Measurements from ENCODE around the gene ZNF79. TPM values are rescaled to one million over a fixed set of nuclear protein-coding genes. Genes with fewer than 3 reads are reported as not detected.

Gene ZNF79
- total and polyA plus RNA-seq, 2 experiments from 2014 or later: 2.2 to 6.3 TPM

- no peaks in the 10 kb centered on the region for H3K36me3 ChIP-seq (ENCODE audit: insufficient read depth)
- H3K27ac ChIP-seq (ENCODE audit: low read depth): no peak overlapping the region
- no peaks in the 10 kb centered on the region for H3K4me1 ChIP-seq (ENCODE audit: insufficient read depth)
- no peak overlapping the region for H3K4me2 ChIP-seq
- no peak overlapping the region for H3K4me3 Mint-ChIP-seq
- no peak overlapping the region for H3K4me3 ChIP-seq
- peaks cover 3% of the 10 kb centered on the region; the same call in 2 of the 3 replicates for H3K4me1 Mint-ChIP-seq
- peaks cover 8% of the 10 kb centered on the region for H3K27me3 Mint-ChIP-seq (ENCODE audit: insufficient read depth, low read depth, poor library complexity)
- H3K9me2 ChIP-seq (ENCODE audit: insufficient read depth): no peaks in the 10 kb centered on the region
- H2AFZ ChIP-seq: no peak overlapping the region
- H3K36me3 Mint-ChIP-seq (ENCODE audit: low read depth): peaks cover 5% of the 10 kb centered on the region
- TF ChIP-seq ZNF114 (CRISPR knock-in tag; IDR thresholded peaks at IDR 0.05) (no peak), NANOG (IDR thresholded peaks at IDR 0.05; ENCODE audit: borderline replicate concordance) (no peak), EZH2phosphoT487 (IDR thresholded peaks at IDR 0.05; ENCODE audit: unreplicated experiment) (no peak), ETS1 (IDR thresholded peaks at IDR 0.05) (no peak), CREB1 (CRISPR knock-in tag; IDR thresholded peaks at IDR 0.05; ENCODE audit: low read depth) (no peak), ZNF331 (CRISPR knock-in tag; IDR thresholded peaks at IDR 0.05; ENCODE audit: low read depth) (no peak), EZH2 (IDR thresholded peaks at IDR 0.05; ENCODE audit: low read depth, unreplicated experiment) (no peak), STAT1 (IDR thresholded peaks at IDR 0.05; ENCODE audit: unreplicated experiment) (no peak), JUNB (IDR thresholded peaks at IDR 0.05; ENCODE audit: unreplicated experiment) (no peak), POLR2AphosphoS5 (IDR thresholded peaks at IDR 0.05; ENCODE audit: low read depth) (no peak), CTCF (conservative IDR thresholded peaks at IDR 0.05; ENCODE audit: low read depth in 2 of 2) (no peak), ZNF462 (CRISPR knock-in tag; IDR thresholded peaks at IDR 0.05) (no peak), REST (IDR thresholded peaks at IDR 0.05; ENCODE audit: unreplicated experiment) (no peak)
- H3K9me3 Mint-ChIP-seq: no peaks in the 10 kb centered on the region
- H3K27ac Mint-ChIP-seq: no peak overlapping the region
- no peaks in the 10 kb centered on the region for H3K27me3 ChIP-seq (ENCODE audit: insufficient read depth)
- H3F3A ChIP-seq (replicated peaks; ENCODE audit: low read depth): no peaks in the 10 kb centered on the region
- ATAC-seq (no peak), DNase-seq (ENCODE audit: low spot score) (no peak)
- no peaks in the 10 kb centered on the region for H3K79me2 ChIP-seq (replicated peaks; ENCODE audit: insufficient read depth)
- no peaks in the 10 kb centered on the region for H4K20me1 ChIP-seq (replicated peaks; ENCODE audit: insufficient read depth)
These were observed 18.6 kb upstream of the ZNF79 start for GRCh38 chr9:127405344-127406125.

All from GM23338 (cell line).